ENCODE measurements around the gene STX16.

GRCh38 chr20:58602124-58602523 lies 49.0 kb upstream of the STX16 start:
- TF ChIP-seq MAX (IDR thresholded peaks at IDR 0.05) = no peak
- no peak for TF ChIP-seq YY1 (IDR thresholded peaks at IDR 0.05; ENCODE audit: low read depth)
- no peak for TF ChIP-seq RAD21 (IDR thresholded peaks at IDR 0.05; ENCODE audit: low read depth)
- no peak for TF ChIP-seq TAF1 (IDR thresholded peaks at IDR 0.05; ENCODE audit: low read depth)
- TF ChIP-seq EP300 (IDR thresholded peaks at IDR 0.05; ENCODE audit: borderline replicate concordance) = no peak
- TF ChIP-seq REST (IDR thresholded peaks at IDR 0.05; ENCODE audit: low read depth) = no peak
- no peak for TF ChIP-seq TCF12 (IDR thresholded peaks at IDR 0.05; ENCODE audit: low read depth)
- no peak for TF ChIP-seq FOXM1 (IDR thresholded peaks at IDR 0.05; ENCODE audit: borderline replicate concordance, low read depth)
- TF ChIP-seq EGR1 (IDR thresholded peaks at IDR 0.05) = no peak
- TF ChIP-seq CEBPB (IDR thresholded peaks at IDR 0.05) = no peak
